ENCODE results near the gene TSPYL2. TPM values are rescaled to one million over a fixed set of nuclear protein-coding genes. Genes with fewer than 3 reads are reported as not detected.

The TSPYL2 gene
- total and polyA plus RNA-seq, 2 of the 4 experiments (the other 2 are of a cell fraction): 19.2 to 49.7 TPM

DNA sequence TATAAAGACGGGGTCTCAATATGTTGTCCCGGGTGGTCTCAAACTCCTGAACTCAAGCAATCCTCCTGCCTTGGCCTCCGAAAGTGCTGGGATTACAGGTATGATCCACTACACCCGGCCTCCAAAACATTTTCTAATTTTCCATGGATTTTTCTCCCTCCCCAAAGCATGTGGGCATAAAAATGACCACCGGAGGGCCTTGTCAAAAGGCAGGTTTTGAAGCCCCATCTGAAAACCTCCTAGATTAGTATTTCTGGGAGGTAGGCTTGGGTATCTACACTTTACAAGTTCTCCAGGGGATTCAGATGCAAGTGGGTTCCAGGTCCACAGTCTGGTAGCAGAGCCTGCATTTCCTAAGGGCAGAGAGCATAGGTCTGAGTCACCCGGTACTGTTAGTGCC, 34.9 kb upstream of the TSPYL2 start:
- no peaks in the 10 kb centered on the region for H3K36me3 ChIP-seq (ENCODE audit: control insufficient read depth, insufficient read depth, low read length)
- H3K23ac ChIP-seq (ENCODE audit: low read depth, low read length): no peak overlapping the region
- H4K20me1 ChIP-seq (ENCODE audit: insufficient read depth, low read length): peaks cover 22% of the 10 kb centered on the region
- no peak overlapping the region for H3K14ac ChIP-seq (replicated peaks; ENCODE audit: low read depth, low read length)
- no peak for TF ChIP-seq RCOR1 (IDR thresholded peaks at IDR 0.05; ENCODE audit: insufficient replicate concordance, low read length)
- TF ChIP-seq, protein P1, sequence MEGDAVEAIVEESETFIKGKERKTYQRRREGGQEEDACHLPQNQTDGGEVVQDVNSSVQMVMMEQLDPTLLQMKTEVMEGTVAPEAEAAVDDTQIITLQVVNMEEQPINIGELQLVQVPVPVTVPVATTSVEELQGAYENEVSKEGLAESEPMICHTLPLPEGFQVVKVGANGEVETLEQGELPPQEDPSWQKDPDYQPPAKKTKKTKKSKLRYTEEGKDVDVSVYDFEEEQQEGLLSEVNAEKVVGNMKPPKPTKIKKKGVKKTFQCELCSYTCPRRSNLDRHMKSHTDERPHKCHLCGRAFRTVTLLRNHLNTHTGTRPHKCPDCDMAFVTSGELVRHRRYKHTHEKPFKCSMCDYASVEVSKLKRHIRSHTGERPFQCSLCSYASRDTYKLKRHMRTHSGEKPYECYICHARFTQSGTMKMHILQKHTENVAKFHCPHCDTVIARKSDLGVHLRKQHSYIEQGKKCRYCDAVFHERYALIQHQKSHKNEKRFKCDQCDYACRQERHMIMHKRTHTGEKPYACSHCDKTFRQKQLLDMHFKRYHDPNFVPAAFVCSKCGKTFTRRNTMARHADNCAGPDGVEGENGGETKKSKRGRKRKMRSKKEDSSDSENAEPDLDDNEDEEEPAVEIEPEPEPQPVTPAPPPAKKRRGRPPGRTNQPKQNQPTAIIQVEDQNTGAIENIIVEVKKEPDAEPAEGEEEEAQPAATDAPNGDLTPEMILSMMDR (conservative IDR thresholded peaks at IDR 0.05; ENCODE audit: low read depth, low read length): peak; percentile 45
- H2BK120ac ChIP-seq (ENCODE audit: low read depth, low read length): no peak overlapping the region
- in situ Hi-C loops (cut with MboI; ENCODE audit: low sequenced_read_pairs) (no loop called here), intact Hi-C loops (cut with micrococcal nuclease) (no loop called here), dilution Hi-C loops (cut with HindIII; ENCODE audit: low sequenced_read_pairs, unreplicated experiment) (no loop called here)
- H3K18ac ChIP-seq (ENCODE audit: low read depth, low read length): no peak overlapping the region
- no peak overlapping the region for H2BK20ac ChIP-seq (ENCODE audit: low read depth, low read length)
- peaks cover 0 to 31% of the 10 kb centered on the region in 2 experiments for H3K79me1 ChIP-seq (ENCODE audit: low read depth in 1 of 2, low read length in 2 of 2)
- no peak overlapping the region for H2AK5ac ChIP-seq (ENCODE audit: low read depth, low read length)
- no peak for ATAC-seq (ENCODE audit: low read depth)
- 90% methylated on average over 2 of the region's 6 CpGs; no CpG with 5 or more reads in 1 of the 2 experiments for WGBS, 2 experiments (ENCODE audit: extremely low coverage in 2 of 2, insufficient read length in 1 of 2)
- no TSS peak for BruUV-seq (replicated peaks)
- H3K27ac ChIP-seq (ENCODE audit: insufficient read depth, low read length): no peak overlapping the region
- peak overlapping the region; percentile 95 to 97; a peak in 3 of 4 replicates for H4K8ac ChIP-seq (ENCODE audit: low read depth in 2 of 2, low read length in 2 of 2)
- ChIA-PET POLR2A (ENCODE audit: unreplicated experiment) (no interaction called here), CTCF (no interaction called here)
- peaks cover 13% of the 10 kb centered on the region for H3K27me3 ChIP-seq (ENCODE audit: control insufficient read depth, insufficient read depth, low read length)
- no peak overlapping the region; the same call in 1 of the 2 replicates for H3K4ac ChIP-seq (ENCODE audit: low read depth, low read length)
- H2AK9ac ChIP-seq (replicated peaks; ENCODE audit: low read depth, low read length, poor library complexity): no peak overlapping the region
- no peaks in the 10 kb centered on the region for H3K9me3 ChIP-seq (ENCODE audit: control insufficient read depth, insufficient read depth, low read length)
- H4K5ac ChIP-seq (ENCODE audit: low read depth, low read length): 0 out of 2 replicates have a peak overlapping the region, but pooled peaks have one; percentile 49
- H2BK15ac ChIP-seq (ENCODE audit: low read depth, low read length): no peak overlapping the region
- H2AFZ ChIP-seq (replicated peaks; ENCODE audit: low read length, poor library complexity): no peak overlapping the region
- no peak overlapping the region for H3K9ac ChIP-seq (ENCODE audit: low read depth, low read length)
- H2BK5ac ChIP-seq (ENCODE audit: low read depth, low read length, poor library complexity, severe bottlenecking): no peak overlapping the region
- no peak overlapping the region for H3K56ac ChIP-seq (ENCODE audit: extremely low read depth, insufficient read depth, low read length)
- DNase-seq: peak; percentile 15
- H3K4me2 ChIP-seq (ENCODE audit: low read depth, low read length): no peak overlapping the region
- H3K9me1 ChIP-seq (ENCODE audit: insufficient read depth, low read length): peaks cover 12% of the 10 kb centered on the region
- H3K4me3 ChIP-seq (ENCODE audit: insufficient read depth, low read depth, low read length): no peak overlapping the region
- H4K91ac ChIP-seq (ENCODE audit: insufficient read depth, low read depth, low read length): no peak overlapping the region
- peaks cover 11% of the 10 kb centered on the region; the same call in 1 of the 2 replicates for H3K4me1 ChIP-seq (ENCODE audit: control insufficient read depth, insufficient read depth, low read length)
